Epithelial cell of proximal tubule (primary cell): ENCODE results near the gene MARK2. TPM values are rescaled to one million over a fixed set of nuclear protein-coding genes. Genes with fewer than 3 reads are reported as not detected.

Experiments
- DNase-seq: peaks from one replicate; pipeline ENCODE4 v3.0.0-alpha.2; 2011; ENCODE audit warnings: low read depth
- H3K4me3 ChIP-seq: 2 replicates; pipeline ENCODE4 v1.5.1; 2011; ENCODE audit warnings: low read depth, mild to moderate bottlenecking, low read length
- total RNA-seq: library from RNA; depleted of rRNA; stranded (reverse); fragments of >200 nt; gene quantifications from 2 replicates; pipeline ENCODE4 v1.2.3, GENCODE V29; 2015
- TF ChIP-seq, protein P1 (sequence below): conservative IDR thresholded peaks from 2 replicates; pipeline ENCODE4 v1.5.1; 2012; ENCODE audit warnings: low read depth, mild to moderate bottlenecking, low read length

MARK2 gene
- total RNA-seq, 1 donor from 2014 or later, result 36.2 TPM

- H3K4me3 ChIP-seq, result peak overlapping the region; percentile 19
- peak; percentile 86 for DNase-seq
Observed at GRCh38 chr11:63871962-63872799, 33.3 kb downstream of the MARK2 start.

GRCh38 chr11:63872800-63873197, 33.9 kb downstream of the MARK2 start:
- DNase-seq, result no peak

More at GRCh38 chr11:63871962-63872799, 33.3 kb downstream of the MARK2 start:
- TF ChIP-seq, protein P1, sequence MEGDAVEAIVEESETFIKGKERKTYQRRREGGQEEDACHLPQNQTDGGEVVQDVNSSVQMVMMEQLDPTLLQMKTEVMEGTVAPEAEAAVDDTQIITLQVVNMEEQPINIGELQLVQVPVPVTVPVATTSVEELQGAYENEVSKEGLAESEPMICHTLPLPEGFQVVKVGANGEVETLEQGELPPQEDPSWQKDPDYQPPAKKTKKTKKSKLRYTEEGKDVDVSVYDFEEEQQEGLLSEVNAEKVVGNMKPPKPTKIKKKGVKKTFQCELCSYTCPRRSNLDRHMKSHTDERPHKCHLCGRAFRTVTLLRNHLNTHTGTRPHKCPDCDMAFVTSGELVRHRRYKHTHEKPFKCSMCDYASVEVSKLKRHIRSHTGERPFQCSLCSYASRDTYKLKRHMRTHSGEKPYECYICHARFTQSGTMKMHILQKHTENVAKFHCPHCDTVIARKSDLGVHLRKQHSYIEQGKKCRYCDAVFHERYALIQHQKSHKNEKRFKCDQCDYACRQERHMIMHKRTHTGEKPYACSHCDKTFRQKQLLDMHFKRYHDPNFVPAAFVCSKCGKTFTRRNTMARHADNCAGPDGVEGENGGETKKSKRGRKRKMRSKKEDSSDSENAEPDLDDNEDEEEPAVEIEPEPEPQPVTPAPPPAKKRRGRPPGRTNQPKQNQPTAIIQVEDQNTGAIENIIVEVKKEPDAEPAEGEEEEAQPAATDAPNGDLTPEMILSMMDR, result peak; percentile 53

GRCh38 chr11:63873311-63873710, 34.4 kb downstream of the MARK2 start:
- H3K4me3 ChIP-seq, result no peak overlapping the region
- TF ChIP-seq, protein P1, result no peak
- DNase-seq, result no peak

More at GRCh38 chr11:63872800-63873197, 33.9 kb downstream of the MARK2 start:
- H3K4me3 ChIP-seq, result no peak overlapping the region
- TF ChIP-seq, protein P1, result no peak

- no peak overlapping the region for H3K4me3 ChIP-seq
- DNase-seq, result no peak
- TF ChIP-seq, protein P1, result no peak
Observed at GRCh38 chr11:63874511-63874910, 35.6 kb downstream of the MARK2 start.

DNA sequence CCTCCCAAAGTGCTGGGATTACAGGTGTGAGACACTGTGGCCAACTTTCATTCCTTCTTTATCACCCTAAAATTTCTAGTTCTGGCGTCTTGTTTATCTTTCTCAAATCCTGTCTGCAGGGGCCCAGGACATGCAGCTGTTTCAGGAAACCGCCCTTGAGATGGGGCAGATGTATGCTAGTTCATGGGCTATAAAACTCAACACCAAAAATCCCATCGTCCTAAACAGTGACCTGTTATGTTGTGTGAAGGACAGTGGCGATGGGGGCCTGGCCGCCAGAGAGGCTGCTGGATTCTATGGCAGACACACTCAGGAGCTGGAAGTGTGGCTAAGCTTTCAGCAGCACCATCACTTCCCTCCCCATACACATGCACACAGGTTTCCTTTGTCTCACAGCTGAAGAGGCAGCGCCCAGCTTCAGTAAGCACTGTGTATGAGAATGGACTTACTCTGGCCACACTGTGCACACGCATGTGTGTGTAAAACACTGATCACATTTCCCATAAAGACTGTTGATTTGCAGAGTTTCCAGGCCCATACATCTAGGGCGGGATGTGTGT, 36.7 kb downstream of the MARK2 start:
- TF ChIP-seq, protein P1, result no peak

GRCh38 chr11:63876616-63877015, 37.7 kb downstream of the MARK2 start:
- TF ChIP-seq, protein P1, result no peak
- no peak overlapping the region for H3K4me3 ChIP-seq
- no peak for DNase-seq

More for the DNA sequence above, 36.7 kb downstream of the MARK2 start:
- no peak overlapping the region for H3K4me3 ChIP-seq
- DNase-seq, result no peak
